HK-2 (cell line): ENCODE data around the gene FHOD1.
A peak's percentile ranks its signal among the peaks of the same experiment; 100 is the strongest.

Experiments used
- DNase-seq: peaks from one replicate; pipeline ENCODE4 v3.0.0-alpha.2; 2018; ENCODE audit not compliant: unreplicated experiment

Gene FHOD1

GRCh38 chr16:67249178-67250044, 2.1 kb upstream of the FHOD1 start:
- DNase-seq, result no peak

DNA sequence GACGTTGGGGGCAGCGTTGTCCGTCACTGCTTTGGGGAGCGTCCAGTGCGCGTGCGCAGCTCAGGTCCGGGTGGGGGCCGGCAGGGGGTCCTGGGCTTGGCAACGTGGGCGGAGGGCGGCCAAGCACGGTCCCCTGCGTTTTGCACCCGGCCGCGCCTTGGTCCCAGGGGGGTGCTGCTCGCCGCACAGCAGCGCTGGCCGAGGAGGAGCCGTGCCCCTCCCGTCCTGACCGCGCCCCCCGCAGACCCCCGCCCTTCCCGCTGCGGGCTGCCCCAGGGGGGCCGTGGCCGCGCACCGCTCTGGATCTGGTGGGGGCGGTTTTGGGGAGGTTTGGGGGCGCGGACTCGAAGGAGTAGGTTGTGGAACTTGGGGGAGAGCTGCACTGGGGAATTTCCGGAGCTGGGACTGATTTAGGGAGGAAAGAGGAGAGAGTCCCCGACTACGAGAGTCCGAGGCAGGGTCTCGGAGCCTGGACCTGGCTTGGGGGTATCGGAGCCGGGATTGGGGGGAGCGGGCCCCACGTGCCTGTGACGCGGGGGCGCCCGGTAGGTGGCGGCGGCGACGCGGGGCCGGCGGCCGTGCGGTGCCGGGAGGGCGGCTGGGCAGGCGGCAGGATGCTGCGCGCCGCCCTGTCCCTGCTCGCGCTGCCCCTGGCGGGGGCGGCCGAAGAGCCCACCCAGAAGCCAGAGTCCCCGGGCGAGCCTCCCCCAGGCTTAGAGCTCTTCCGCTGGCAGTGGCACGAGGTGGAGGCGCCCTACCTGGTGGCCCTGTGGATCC, 1.3 kb upstream of the FHOD1 start, which contains the start of gene SLC9A5:
TSS of gene SLC9A5 (plus strand) at position 579 of the 777 bp plus-strand sequence. CDS start at position 615, 36 bp downstream.
- peak; percentile 48 for DNase-seq

DNA sequence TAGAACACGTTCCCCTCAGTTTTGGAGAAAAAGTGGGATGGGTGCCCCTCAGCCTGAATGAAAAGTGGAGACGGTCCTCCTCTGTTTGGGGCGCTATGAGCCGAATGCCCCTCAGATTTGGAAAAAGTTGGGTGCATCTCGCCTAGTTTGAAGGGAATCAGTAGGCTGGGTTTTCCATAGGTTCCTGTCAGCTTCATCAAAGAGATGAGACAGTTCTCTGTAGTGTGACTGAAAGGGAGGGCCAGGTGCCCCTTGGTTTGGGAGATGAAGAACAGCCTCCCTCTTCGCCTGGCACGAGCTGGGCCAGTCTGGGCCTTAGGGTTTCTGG, 756 bp upstream of the FHOD1 start:
- no peak for DNase-seq

DNA sequence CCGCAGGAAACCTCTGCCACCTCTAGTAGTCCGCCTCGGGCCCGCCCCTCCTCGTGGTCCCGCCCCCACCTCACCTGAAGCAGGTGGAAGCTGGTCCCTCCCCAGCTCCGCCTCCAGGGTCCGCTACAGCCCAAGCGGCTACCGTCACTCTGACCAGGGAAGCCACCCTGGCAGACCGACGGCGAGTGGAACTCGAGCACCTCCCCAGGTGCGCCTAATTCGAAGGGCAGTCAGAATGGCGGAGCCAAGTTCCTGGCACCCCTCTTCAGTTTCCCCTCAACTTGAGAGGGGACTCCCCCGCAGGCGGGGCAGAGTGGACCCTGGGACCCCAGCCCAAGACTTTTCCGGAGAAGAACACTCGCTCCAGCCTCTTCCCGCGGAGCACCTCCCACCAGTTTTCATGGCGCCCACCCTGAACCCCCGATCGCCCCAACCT, 507 bp downstream of the FHOD1 start:
- no peak for DNase-seq

DNA sequence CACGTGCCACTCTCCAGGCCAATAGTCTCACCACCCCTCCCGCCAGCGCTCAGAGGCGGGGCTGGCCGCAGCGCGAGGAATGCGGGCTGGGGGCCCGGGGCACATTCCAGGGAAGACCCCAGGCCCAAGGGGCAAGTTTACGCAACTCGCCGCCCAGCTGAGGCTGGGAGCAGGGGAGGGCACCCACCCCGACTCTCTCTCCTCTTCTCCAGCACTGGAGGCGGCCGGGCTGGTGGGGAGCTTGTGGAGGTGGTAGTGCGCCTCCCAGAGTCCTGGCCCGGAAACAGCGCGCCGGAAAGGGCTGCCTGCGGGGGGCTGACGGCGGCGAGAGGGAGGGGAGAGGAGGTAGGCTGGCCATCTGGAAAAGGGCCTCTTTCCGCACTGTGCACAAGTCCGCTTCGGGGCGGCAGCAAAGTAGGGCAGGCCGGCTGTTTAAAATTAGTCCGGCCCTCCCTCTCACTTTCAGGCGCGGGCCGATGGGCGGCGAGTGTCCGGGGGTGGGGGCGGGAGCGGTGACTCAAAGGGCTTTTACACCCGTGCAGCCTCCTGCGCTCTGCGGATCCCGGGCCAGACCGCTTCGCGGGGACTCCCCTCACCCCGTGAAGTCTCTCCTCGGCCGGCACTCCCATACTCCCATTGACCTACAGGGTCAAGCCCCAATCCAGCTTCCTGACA, 1.1 kb downstream of the FHOD1 start:
- peak; percentile 86 for DNase-seq

DNA sequence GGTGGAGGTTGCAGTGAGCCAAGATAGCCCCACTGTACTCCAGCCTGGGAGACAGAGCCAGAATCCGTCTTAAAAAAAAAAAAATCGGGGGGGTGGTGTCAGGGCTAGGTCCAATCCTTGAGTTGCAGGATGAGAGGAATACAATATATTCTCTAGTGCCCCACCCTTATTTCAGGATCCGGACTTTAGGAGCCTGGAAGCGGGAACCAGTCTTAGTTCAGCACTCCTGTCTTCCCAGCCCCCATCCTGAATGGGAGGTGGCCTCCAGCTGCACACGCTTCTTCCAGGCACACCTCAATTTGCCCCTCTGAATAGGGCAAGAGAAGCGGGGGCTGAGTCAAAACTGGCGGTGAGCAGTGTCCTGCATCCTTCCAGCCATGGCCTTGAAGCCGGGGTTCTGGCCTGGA, 1.6 kb downstream of the FHOD1 start:
- no peak for DNase-seq

GRCh38 chr16:67245186-67245585, 2.1 kb downstream of the FHOD1 start:
- DNase-seq, result no peak

DNA sequence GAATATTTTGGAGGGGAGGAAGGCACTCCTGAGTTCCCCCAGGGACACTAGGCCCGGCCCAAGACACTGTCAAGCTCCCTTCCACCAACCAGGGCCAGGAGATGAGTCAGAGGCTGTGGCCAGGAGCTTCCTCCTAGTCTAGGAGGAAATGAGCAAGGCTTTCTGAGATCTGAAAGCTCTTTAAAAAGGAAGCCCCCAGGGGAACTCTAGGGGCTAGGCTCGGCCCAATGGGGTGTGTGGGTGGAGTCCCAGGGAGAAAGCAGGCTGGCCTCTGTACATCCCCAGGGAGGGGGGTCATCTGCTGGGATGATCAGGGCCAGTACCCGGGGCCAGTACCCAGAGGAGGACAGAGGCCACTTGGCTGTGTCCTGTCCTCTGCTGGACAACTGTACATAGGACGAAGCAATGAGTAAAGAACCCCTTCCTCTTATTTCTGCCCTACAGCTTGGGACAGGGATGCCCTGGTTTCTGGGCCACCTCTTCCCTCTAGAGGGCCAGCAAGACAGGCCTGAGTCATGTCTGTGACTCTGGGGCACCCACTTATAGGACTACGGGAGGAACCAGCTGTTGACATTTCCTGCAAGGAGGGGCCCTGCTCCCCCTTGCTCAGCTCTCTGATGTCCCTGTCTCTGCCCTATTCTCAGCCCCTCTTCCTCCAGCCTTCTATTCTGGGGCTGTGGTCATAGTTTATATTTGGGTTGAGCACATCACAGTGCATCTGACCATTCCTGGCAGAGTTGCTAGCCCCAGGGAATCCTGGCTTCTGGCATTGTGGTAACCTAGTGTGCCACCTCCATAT, 2.7 kb downstream of the FHOD1 start:
- DNase-seq, result peak; percentile 78

DNA sequence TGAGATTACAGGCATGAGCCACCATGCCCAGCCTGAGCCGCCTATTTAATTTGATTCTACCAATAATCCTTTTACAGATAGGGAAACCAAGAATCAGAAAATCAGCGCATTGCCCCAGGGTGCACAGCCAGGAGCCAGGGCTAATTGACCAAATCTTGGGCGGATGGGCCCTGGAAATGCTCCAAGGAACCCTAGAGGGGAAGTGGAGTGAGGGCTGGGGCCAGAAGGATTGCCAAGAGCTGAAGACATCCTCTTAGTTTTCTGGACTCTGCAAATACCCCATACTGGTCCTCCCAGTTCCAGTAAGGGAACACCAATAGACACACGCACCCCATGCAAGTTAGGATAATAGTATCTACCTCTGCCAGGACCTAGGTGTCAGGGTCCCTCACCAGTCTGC, 3.8 kb downstream of the FHOD1 start:
- no peak for DNase-seq

DNA sequence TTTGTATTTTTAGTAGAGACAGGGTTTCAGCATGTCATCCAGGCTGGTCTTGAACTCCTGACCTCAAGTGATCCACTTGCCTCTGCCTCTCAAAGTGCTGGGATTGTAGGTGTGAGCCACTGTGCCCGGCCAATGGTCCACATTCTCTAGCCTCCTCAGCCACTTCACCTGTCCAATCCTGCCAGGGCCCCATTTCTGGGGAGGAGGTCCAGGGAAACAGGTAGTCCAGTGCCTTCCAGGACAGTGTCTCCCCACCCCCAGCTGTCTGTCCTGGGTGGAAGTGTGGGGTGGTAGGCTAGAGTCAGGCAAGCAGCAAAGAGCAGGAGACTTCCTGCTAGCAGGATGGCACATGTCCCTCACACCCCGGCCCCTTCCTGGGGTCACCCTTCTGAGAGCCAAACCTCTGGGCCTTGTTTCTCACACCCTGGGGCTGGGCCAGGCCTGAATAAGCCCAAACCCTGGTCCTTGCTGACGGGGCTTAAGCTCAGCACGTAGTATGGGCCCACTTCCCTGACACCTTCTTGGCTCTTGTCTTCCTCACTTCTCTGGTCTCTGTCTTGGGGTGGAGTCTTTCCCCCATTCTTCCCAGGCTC, 5.0 kb downstream of the FHOD1 start:
- DNase-seq, result no peak

DNA sequence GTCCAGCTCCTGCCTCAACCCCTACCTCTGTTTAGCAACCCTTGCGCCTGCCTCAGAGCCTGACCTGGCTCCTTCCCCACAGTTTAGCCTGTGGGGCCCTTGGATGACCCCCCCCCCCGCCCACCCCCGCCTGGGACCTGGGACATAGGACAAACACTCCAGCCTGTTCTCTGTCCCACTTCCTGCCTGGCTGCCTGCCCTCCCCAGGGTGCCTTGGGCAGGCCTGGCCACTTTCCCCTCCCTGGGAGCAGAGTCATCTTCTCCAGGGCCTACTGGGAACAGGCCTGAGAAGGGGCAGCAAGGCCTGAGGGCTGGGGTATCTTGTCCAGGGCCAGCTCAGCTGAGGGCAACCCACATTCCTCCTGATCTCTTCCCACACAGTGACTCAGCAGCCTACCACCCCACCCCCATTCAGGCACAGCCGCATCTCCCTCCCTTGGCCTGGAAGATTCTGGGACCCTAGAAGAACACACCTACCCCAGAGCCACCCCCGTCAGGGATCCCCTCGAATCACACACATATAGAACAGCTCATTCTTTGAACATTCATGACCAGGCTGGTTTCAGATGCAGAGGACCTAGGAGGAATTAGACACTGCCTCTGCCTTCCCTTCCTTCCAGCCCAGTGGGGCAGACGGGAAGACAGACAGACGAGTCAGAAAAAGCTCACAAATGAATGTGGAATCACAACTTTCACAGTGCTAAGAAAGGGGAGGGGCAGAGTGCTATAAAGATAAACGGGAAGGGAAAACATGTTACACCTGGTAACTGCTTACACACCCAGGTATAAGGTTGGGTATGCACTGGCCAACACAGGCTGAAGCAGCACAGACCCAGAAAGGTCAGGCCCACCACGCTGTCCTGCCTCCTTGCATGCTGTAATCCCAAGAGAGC, 6.0 kb downstream of the FHOD1 start:
- DNase-seq, result peak; percentile 89

DNA sequence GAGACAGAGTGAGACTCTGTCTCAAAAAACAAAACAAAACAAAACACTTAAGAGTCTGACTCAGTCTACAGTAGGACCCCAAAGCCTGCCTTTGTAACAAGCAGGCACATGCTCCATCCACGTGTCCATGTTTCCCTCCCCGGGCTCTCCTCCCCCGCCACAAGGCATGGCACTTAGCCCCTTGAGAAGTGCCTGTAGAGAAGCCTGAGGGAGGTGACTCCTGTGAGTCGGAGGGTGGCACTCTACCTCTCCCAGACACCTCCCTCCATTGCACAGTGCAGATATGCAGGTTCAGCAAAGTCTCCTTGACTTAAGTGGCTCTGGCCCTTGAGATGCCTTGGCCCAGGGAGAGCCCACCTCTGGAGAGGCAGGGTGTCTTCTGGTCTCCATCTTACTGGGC, 6.8 kb downstream of the FHOD1 start:
- peak; percentile 61 for DNase-seq

DNA sequence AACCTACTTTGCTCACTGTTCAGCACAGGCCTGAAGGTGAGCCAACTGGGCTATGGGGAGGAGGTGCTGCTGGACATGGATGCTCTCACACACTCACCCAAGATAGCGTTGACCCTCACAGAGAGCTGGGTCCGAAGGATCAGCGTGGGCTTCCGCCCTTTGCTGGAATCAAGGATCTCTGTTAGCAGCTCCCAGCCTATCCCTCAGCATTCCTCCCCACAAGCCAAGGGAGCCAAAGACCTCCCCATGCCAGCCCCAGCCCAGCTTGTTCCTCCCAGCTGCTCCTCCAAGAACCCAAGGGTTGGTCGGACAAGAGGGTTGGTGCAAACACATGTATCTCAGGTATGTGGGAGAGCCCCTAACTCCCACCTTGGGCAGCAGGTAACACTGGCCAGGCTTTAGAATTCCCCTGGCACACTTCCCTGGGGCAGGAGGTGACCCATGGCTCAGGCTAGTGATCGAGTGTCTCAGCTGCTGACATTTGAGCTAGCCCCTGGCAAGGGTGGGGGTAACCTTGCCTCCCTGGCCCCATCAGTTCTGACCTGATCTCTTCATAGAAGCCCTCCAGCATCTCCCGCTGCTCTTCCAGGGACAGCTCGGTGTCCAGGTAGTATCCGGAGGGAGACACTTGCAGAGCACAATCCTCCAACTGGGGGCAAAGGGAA, 8.3 kb downstream of the FHOD1 start:
- DNase-seq, result no peak

GRCh38 chr16:67238278-67238575, 9.1 kb downstream of the FHOD1 start:
- DNase-seq, result no peak

- no peak for DNase-seq
Observed at GRCh38 chr16:67237396-67238277, 9.6 kb downstream of the FHOD1 start.

GRCh38 chr16:67236563-67237395, 10.5 kb downstream of the FHOD1 start:
- DNase-seq, result peak; percentile 59

DNA sequence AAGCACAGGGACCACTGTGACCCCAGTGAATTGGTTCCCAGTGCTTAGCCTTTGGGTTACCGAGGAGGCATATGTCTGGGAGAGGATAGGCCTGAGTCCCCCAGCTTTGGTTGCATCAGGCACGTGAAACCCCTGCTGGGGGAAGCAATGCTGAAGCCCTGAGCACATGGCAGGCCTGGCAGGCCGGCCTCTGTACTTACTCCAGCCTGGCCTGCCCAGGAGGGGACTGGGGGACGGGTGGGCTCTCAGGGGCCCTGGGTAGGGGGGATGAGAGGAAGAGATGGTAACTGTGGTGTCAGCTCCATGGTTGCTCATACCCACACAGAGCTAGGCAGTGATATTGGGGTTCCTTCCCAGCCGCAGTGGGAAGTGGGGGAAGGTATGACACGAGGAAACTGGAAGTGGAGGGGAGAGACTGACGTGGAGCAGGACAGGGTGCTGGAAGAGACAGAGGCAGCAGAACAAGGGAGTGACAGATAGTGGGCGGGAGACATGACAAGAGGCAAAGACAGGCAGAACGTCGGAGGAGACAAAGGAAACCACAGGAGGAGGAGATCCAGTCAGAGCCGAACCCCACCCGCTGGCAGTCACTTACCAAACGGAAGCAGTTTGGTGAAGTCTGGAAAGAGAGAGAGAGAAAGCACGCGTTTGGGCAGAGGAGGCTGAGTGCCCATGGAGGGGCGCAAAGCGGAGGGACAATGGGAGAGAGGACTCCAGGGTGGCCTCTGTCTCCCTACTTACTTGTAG, 11.3 kb downstream of the FHOD1 start:
- DNase-seq, result no peak
